GM08714 (cell line): ENCODE measurements around the gene ZMIZ1.

Experiments used
- H3K4me3 ChIP-seq: fragments of 200-500 bp; sonication (Bioruptor generic); 2 replicates; pipeline ENCODE4 v1.5.1; 2014; ENCODE audit warnings: mild to moderate bottlenecking, low read length, inconsistent platforms
- ZNF274 ChIP-seq: IDR thresholded peaks from 2 replicates; pipeline ENCODE4 v1.6.1; 2012; ENCODE audit warnings: mild to moderate bottlenecking, low read depth, low read length

The ZMIZ1 gene

DNA sequence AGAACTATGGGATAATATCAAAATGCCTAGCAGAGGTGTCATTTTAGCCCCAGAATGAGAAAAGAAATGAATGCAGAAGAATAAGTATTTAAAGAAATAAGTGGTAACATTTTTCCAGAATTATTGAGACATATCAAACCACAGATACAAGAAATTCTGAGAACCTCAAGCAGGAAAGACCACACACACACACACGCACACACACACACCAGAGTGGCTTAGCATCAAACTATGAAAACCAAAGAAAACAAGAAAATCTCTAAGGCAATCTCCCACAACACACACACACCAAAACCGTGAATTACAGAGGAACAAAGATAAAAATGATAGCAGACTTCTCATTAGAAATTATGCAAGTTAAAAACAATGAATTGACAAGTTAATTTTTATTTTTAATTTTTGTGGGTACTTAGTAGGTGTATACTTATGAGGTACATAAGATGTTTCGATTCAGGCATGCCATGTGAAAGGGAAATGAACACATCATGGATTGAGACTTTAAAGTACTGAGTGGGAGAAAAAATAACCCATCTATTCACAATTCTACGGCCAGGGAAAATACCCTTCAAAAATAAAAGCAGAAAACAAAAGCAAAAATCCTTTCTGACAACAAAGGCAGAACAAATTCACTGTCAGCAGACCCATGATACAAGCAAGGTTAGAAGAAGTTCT is 293.1 kb downstream of the ZMIZ1 start:
- no peak for TF ChIP-seq ZNF274
- H3K4me3 ChIP-seq: no peak overlapping the region
